NCI-H526 treated with DMSO at 0.1 percent for 48 hours (cell line): ENCODE data around the gene JDP2.

ENCODE experiments used
- DNase-seq: peaks from one replicate; lab custom pipeline; 2025; lab: John Stamatoyannopoulos, UW

JDP2 gene

DNA sequence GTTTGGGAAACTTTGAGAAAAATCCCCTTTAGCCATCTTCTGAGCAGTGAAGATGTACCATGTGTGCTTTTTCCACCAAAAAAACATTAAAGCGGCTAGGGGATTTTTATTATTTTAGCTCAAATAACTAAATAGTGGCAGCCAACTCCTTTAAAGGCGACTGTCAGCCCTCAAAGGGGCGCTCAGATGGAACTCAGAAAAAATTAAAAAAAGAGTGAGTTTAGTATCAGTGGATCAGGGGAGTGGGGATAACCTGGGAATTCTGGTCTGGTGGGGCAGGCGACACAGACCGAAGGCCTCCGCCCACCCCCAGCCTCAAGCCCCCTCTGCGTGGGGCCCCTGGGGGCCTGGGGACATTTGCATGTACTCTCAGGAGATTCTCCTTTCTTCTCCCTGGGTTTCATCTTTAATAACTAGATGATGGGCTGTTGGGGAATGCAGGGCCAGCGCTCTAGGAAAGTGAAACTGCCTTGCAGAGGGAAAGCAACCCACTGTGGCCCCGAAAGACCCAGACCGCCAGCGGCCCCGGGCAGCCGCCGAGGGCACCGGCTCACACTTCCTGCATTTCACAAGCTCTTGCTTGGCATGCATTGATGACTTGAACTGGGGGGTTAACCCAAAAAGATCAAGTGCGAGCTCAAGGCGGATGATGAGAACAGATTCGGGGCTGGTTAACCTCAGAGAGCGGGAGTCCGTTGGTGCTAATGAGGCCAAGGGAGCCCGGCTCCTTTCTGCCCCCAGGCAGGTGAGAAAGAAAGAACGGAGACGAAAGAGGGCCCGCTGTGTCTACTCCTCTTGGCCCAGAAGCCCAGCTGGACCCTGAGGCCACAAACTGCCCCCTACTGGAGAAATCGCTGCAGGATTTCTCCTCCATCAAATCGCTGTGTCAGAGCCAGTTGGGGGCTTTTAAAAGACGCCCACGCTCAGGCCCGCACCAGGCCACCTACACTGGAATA is 87.1 kb downstream of the JDP2 start:
- no peak for DNase-seq

DNA sequence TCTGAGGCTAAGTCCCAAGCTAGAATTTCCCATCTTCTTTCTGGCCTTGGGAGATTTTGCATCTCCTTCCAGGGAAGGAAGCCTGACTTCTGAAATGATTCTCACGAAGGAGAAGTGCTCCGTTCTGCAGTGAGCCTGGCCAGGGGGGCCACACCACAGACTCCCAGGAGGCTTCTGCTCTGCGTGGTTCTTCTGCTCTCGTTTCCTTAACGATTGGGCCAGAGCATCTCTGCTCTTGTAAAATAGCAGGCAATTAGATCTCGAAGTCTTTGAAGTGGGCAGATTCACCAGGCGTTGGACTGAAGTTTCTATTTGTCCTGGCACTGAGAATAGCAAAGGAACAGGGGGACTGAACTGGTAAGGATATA is 87.8 kb downstream of the JDP2 start:
- no peak for DNase-seq

DNA sequence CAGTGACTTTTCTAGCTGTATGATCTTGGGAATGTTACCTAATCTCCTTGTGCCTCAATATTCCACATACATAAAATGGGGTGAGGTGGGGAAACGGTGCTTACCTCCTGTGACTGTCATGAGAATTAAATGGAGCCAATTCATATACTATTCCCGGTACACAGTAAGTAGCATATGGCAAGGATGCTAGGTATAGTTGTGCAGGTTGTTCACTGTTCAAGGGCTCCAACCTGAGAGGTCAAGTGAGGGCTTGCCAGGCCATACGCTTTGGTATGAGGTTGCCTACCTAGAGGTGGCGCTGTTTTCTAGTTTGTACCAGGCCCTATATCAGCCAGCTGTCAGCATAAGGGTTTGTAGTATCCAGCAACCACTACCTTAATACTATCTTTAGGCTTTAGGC is 90.8 kb downstream of the JDP2 start:
- no peak for DNase-seq

DNA sequence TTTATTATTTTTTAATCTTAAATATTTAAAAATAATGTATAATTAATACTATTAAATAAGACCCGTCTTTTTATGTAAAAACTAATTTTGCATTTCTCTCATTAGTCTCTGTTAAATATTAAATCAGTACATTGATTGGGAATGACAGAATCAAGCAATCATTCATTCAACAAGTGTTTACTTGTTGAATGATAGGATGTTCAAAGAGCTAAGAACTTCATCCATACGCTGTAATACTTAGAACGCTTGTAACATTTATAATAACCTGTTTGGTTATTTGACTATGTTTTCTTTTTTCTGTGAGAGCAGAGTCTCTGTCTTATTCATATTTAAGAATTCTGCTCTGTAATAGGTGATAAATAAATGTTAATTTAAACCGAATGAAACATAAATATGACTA is 91.6 kb downstream of the JDP2 start:
- DNase-seq, result no peak

DNA sequence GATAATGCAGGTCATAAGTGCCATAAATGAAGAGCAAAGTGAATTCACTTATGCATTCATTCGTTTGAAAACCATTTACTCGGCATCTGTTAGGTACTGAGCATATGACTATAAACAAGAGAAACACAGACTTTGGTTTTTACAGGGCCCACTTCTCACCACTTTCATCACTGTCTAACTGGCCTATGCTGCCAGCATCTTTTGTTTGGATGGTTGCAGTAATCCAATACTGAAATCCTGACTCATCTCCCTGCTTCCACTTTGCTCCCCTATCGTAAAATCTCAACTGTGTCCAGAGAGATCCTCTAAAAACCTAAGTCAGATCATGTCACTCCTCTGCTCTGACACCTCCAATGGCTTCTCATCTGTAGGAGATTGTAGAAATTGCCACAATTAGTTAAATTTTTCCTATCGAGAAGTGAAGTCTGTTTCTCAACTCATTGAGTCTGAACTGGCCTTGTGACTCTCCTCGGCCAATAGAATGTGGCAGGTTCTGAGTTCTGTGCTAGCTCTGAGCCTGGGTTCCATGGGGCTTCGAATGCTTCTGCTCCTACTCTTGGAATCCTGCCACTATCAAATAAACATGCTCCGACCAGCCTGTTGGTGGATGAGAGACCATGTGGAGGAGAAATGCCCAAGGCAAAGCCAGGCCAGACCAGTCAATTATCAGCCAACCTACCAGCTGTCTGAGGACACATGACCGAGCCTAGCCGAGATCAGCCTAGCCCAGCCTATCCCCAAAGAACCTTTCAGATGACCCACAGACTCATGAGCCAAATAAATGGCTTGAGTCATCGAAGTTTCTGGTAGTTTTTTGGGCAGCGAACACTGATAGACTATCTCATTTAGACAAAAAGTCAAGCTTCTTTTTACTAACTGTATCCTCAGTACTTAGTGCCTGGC is 92.3 kb downstream of the JDP2 start:
- DNase-seq, result no peak

DNA sequence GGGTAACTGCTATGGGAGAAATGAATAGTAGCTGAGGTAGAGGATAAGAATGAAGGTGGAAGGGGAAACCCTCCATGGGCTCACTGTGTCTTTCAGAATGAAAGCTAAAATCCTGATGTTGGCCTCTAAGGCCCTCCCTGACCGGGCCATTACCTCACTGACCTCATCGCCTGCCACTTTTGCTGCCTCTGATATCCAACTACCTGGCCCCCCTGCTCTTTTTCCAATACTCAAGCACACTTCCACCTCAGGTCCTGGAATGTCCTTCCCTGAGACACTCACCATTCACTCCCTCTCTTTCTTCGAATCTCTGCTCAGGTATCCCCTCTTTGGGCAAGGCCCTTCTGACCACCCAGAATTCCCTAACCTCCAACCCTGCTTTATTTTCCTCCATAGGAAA is 93.0 kb downstream of the JDP2 start:
- DNase-seq, result no peak

DNA sequence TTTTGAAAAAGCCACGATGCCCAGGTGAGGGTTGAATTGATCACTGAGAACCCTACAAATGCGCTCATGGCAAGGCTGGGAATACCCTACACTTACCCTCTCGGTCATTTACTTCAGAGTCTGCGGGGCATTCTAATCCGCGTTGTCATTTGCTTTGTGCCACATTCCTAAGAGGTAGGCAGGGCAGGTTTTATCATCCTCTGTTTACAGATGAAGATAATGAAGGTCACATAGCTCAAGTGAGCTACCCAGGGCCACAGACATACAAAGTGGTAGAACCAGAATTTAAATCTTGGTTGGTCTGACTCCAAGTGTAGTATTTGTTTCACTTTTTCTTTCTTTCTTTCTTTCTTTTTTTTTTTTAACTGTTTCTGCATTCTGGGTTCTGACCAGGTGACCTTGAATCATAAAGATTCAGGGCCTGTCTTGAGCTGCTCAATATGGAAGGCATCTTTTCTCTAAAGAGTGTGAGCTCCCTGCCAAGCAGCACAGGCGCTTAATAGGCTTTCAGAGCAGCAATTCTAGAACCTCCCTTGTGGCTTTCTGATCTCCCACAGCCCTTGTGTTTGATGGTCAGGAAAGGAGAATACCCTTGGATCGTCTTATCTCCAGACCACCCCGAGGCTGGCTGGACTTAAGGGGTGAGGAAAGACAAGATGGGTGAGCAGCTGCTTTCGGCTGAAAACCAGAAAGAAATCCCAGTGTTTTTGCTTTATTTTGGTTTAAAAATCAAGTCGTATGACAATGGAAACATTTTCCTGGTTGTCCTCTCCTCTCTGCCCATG is 93.8 kb downstream of the JDP2 start:
- no peak for DNase-seq

DNA sequence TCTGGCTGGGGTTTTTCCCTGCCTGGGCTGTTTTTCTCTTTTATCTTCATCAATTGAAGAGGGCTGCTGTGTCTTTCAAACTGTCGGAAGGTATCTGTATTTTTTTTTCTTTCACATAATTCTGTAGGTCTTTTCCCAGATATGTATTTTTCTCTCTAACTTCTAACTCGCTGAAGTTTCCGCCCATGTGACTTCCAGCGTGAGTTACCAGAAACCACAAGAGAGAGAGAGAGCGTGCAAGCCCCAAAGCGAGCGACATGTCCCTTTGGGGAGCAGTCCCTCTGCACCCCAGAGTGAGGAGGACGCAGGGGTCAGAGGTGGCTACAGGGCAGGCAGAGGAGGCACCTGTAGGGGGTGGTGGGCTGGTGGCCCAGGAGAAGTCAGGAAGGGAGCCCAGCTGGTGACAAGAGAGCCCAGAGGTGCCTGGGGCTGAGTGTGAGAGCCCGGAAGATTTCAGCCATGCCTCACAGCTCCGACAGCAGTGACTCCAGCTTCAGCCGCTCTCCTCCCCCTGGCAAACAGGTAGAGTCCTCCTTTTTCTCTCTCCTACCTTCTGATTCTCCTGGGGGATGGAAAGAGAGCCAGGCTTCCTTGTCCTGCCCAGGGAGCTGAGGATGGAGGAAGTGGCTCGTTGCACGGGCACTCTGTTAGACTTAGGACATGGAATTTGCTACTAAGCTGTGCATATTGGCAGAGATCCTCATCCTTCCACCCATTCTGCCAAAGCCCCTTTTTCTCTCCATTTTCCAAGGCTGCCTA is 94.6 kb downstream of the JDP2 start, which contains the start of gene BATF:
BATF (plus strand) TSS at position 246 of the 759 bp plus-strand sequence; CDS start at position 460, 214 bp downstream.
- DNase-seq, result no peak

DNA sequence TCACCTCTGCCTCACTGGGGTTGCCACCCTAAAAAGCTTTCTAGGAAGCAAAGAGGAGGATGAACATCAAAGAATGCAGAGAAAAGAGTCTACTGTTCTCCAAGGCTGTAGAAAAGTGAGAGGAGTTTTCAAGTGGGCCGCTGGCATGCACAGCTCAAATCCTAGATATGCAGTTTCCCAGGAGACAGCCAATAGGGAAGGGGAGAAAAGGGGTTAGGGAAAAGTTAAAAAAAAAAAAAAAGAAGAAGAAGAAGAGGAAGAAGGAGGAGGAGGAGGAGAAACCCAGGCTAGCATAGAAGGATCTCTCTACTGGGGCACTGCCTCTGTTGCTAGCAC is 95.1 kb downstream of the JDP2 start:
- no peak for DNase-seq
